Thymus (tissue), 2 donors: ENCODE data around the gene ZNF285. TPM values are rescaled to one million over a fixed set of nuclear protein-coding genes. Genes with fewer than 3 reads are reported as not detected.

ENCODE experiments used
- polyA plus RNA-seq: library from polyadenylated mRNA; stranded (reverse); fragments of 200-250 nt; gene quantifications from one replicate; pipeline ENCODE4 v1.2.3, GENCODE V29; 2013
- total RNA-seq: library from RNA; stranded (reverse); fragments of 120-200 nt; gene quantifications from one replicate; pipeline ENCODE4 v1.2.4, GENCODE V29; 2013
- donor health status: healthy.

ZNF285 gene
- total and polyA plus RNA-seq, 2 donors, result 2.1 to 4.9 TPM

Other genes with a start within 250 kb of the ZNF285 start
- 23.9 TPM for gene ZNF226, start 236.5 kb downstream of the ZNF285 start, total RNA-seq
- 32.9 TPM for gene ZNF226, start 236.5 kb downstream of the ZNF285 start, polyA plus RNA-seq
- gene ZNF227, start 189.1 kb downstream of the ZNF285 start, total RNA-seq, result 23.8 TPM
- 10.7 TPM for gene ZNF227, start 189.1 kb downstream of the ZNF285 start, polyA plus RNA-seq
- 2.1 TPM for gene ZNF233, start 141.7 kb downstream of the ZNF285 start, total RNA-seq
- gene ZNF233, start 141.7 kb downstream of the ZNF285 start, polyA plus RNA-seq, result 1.7 TPM
- gene ZNF235, start 96.6 kb downstream of the ZNF285 start, total RNA-seq, result 7.1 TPM
- 7.7 TPM for gene ZNF235, start 96.6 kb downstream of the ZNF285 start, polyA plus RNA-seq
- gene ZNF112, start 44.9 kb downstream of the ZNF285 start, total RNA-seq, result 3.1 TPM
- gene ZNF112, start 44.9 kb downstream of the ZNF285 start, polyA plus RNA-seq, result 1.3 TPM
- gene ZNF229, start 46.9 kb upstream of the ZNF285 start, total RNA-seq, result 4.7 TPM
- gene ZNF229, start 46.9 kb upstream of the ZNF285 start, polyA plus RNA-seq, result 1.5 TPM
- gene ZNF180, start 98.9 kb upstream of the ZNF285 start, total RNA-seq, result 11.6 TPM
- gene ZNF180, start 98.9 kb upstream of the ZNF285 start, polyA plus RNA-seq, result 8.3 TPM
- 0.05 TPM for gene CEACAM20, start 128.1 kb upstream of the ZNF285 start, total RNA-seq
- gene CEACAM20, start 128.1 kb upstream of the ZNF285 start, polyA plus RNA-seq, result 0.05 TPM
- gene IGSF23, start 212.0 kb upstream of the ZNF285 start, total RNA-seq, result 0.05 TPM
- gene IGSF23, start 212.0 kb upstream of the ZNF285 start, polyA plus RNA-seq, result 0.14 TPM
- gene PVR, start 242.3 kb upstream of the ZNF285 start, total RNA-seq, result 5.6 TPM
- gene PVR, start 242.3 kb upstream of the ZNF285 start, polyA plus RNA-seq, result 7.8 TPM